ENCODE measurements around the gene ZNF678.
A peak's percentile ranks its signal among the peaks of the same experiment; 100 is the strongest.
"Not testable (repeated sequence)": the region's sequence is repeated elsewhere in the genome, so short reads cannot be mapped to it uniquely, and the experiment has no call there.

Gene ZNF678

GRCh38 chr1:227603327-227603726 is 40.0 kb downstream of the ZNF678 start:
- no peak for DNase-seq (ENCODE audit: low read depth, low spot score)

- DNase-seq (ENCODE audit: low read depth, low spot score), result no peak
These were observed 41.1 kb downstream of the ZNF678 start for GRCh38 chr1:227604446-227604845.

- DNase-seq (ENCODE audit: low read depth, low spot score), result peak; percentile 5
These were observed 42.9 kb downstream of the ZNF678 start for GRCh38 chr1:227606271-227606670.

GRCh38 chr1:227607336-227607898 is 44.1 kb downstream of the ZNF678 start:
- no peak for DNase-seq (ENCODE audit: low read depth, low spot score)

- no peak for DNase-seq (ENCODE audit: low read depth, low spot score)
These were observed 49.3 kb downstream of the ZNF678 start for GRCh38 chr1:227612658-227613057.

GRCh38 chr1:227613526-227613925 is 50.2 kb downstream of the ZNF678 start:
- DNase-seq (ENCODE audit: low read depth, low spot score), result no peak

GRCh38 chr1:227621211-227621610 is 57.9 kb downstream of the ZNF678 start:
- DNase-seq (ENCODE audit: low read depth, low spot score), result no peak

GRCh38 chr1:227622739-227623475 is 59.6 kb downstream of the ZNF678 start:
- DNase-seq (ENCODE audit: low read depth, low spot score), result no peak

- no peak for DNase-seq (ENCODE audit: low read depth, low spot score)
These were observed 69.0 kb downstream of the ZNF678 start for GRCh38 chr1:227632325-227632724.

GRCh38 chr1:227635596-227635995 is 72.2 kb downstream of the ZNF678 start:
- DNase-seq (ENCODE audit: low read depth, low spot score), result no peak

- DNase-seq (ENCODE audit: low read depth, low spot score), result no peak
These were observed 91.1 kb downstream of the ZNF678 start for GRCh38 chr1:227654431-227654830.

GRCh38 chr1:227654858-227655752 is 91.7 kb downstream of the ZNF678 start:
- DNase-seq (ENCODE audit: low read depth, low spot score), result no peak

- no peak for DNase-seq (ENCODE audit: low read depth, low spot score)
These were observed 98.1 kb downstream of the ZNF678 start for GRCh38 chr1:227661495-227661894.

GRCh38 chr1:227662933-227663332 is 99.6 kb downstream of the ZNF678 start:
- DNase-seq (ENCODE audit: low read depth, low spot score), result no peak

GRCh38 chr1:227666286-227666685 is 102.9 kb downstream of the ZNF678 start:
- no peak for DNase-seq (ENCODE audit: low read depth, low spot score)

- DNase-seq (ENCODE audit: low read depth, low spot score), result no peak
These were observed 110.1 kb downstream of the ZNF678 start for GRCh38 chr1:227673441-227673840.

GRCh38 chr1:227685807-227686206 is 122.5 kb downstream of the ZNF678 start:
- no peak for DNase-seq (ENCODE audit: low read depth, low spot score)

- DNase-seq (ENCODE audit: low read depth, low spot score), result no peak
These were observed 134.0 kb downstream of the ZNF678 start for GRCh38 chr1:227697321-227697864.

GRCh38 chr1:227701631-227702030 is 138.3 kb downstream of the ZNF678 start:
- DNase-seq (ENCODE audit: low read depth, low spot score), result not testable (repeated sequence)

- no peak for DNase-seq (ENCODE audit: low read depth, low spot score)
These were observed 144.5 kb downstream of the ZNF678 start for GRCh38 chr1:227707846-227708245.

GRCh38 chr1:227709451-227709850 is 146.1 kb downstream of the ZNF678 start:
- no peak for DNase-seq (ENCODE audit: low read depth, low spot score)

- not testable (repeated sequence) for DNase-seq (ENCODE audit: low read depth, low spot score)
These were observed 147.1 kb downstream of the ZNF678 start for GRCh38 chr1:227710474-227710873.
